CD4-positive, alpha-beta T cell treated with Interleukin-6 for 4 hours (primary cell): ENCODE data around the gene EVA1B.
A peak's percentile ranks its signal among the peaks of the same experiment; 100 is the strongest.

ENCODE experiments used
- DNase-seq: peaks from one replicate; pipeline ENCODE4 v3.0.0-alpha.2; 2020; ENCODE audit warnings: mixed read lengths

Gene EVA1B

GRCh38 chr1:36323636-36324352, at the start of gene EVA1B:
EVA1B (minus strand) TSS chr1:36323645; CDS start chr1:36323037, 608 bp downstream.
- DNase-seq = peak; percentile 65

GRCh38 chr1:36372617-36373016, 49.2 kb upstream of the EVA1B start:
- no peak for DNase-seq

- peak; percentile 88 for DNase-seq
These were observed 45.8 kb upstream of the EVA1B start for GRCh38 chr1:36369061-36369861.

- no peak for DNase-seq
These were observed 44.4 kb upstream of the EVA1B start for GRCh38 chr1:36367798-36368197.

GRCh38 chr1:36367066-36367465, 43.6 kb upstream of the EVA1B start:
- peak; percentile 70 for DNase-seq

GRCh38 chr1:36366091-36366661, 42.7 kb upstream of the EVA1B start:
- DNase-seq = peak; percentile 76

GRCh38 chr1:36365381-36365780, 41.9 kb upstream of the EVA1B start:
- DNase-seq = no peak

GRCh38 chr1:36359911-36360550, 36.6 kb upstream of the EVA1B start:
- DNase-seq = peak; percentile 56

- no peak for DNase-seq
These were observed 35.9 kb upstream of the EVA1B start for GRCh38 chr1:36359383-36359782.

- no peak for DNase-seq
These were observed 35.2 kb upstream of the EVA1B start for GRCh38 chr1:36358514-36359084.

GRCh38 chr1:36355811-36356210, 32.4 kb upstream of the EVA1B start:
- no peak for DNase-seq

GRCh38 chr1:36354486-36354885, 31.0 kb upstream of the EVA1B start:
- no peak for DNase-seq

- DNase-seq = no peak
These were observed 29.7 kb upstream of the EVA1B start for GRCh38 chr1:36352910-36353878.

- DNase-seq = no peak
These were observed 28.9 kb upstream of the EVA1B start for GRCh38 chr1:36352125-36352909.

GRCh38 chr1:36351227-36351977, 28.0 kb upstream of the EVA1B start:
- DNase-seq = no peak

GRCh38 chr1:36350659-36351226, 27.3 kb upstream of the EVA1B start:
- DNase-seq = peak; percentile 54

GRCh38 chr1:36349839-36350238, 26.4 kb upstream of the EVA1B start:
- DNase-seq = no peak

GRCh38 chr1:36349241-36349671, 25.8 kb upstream of the EVA1B start:
- DNase-seq = no peak

GRCh38 chr1:36346741-36347370, 23.4 kb upstream of the EVA1B start:
- no peak for DNase-seq
